HS-5 (cell line): ENCODE results near the gene RO60.

Experiments
- DNase-seq: peaks from one replicate; pipeline ENCODE4 v3.0.0-alpha.2; 2012; ENCODE audit warnings: low read depth

RO60 gene

DNA sequence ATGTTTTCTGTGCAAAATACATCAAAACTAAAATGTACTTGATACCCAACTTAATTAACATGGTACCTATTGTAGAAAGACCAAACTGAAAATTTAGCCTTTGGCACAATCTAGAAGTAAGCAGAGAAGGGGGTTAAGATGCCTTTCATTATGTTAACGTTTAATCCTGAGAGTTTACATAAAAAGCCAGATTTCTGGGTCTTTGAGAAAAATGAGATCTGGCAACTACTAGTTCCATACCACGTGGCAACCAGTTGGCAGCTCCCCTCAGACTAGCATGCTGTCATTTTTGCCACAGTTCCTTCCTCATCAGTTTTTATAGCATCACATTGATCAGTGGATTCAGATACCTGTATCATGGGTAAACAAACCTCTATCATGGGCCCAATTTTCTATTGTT, 1.5 kb downstream of the RO60 start:
- DNase-seq, result no peak

DNA sequence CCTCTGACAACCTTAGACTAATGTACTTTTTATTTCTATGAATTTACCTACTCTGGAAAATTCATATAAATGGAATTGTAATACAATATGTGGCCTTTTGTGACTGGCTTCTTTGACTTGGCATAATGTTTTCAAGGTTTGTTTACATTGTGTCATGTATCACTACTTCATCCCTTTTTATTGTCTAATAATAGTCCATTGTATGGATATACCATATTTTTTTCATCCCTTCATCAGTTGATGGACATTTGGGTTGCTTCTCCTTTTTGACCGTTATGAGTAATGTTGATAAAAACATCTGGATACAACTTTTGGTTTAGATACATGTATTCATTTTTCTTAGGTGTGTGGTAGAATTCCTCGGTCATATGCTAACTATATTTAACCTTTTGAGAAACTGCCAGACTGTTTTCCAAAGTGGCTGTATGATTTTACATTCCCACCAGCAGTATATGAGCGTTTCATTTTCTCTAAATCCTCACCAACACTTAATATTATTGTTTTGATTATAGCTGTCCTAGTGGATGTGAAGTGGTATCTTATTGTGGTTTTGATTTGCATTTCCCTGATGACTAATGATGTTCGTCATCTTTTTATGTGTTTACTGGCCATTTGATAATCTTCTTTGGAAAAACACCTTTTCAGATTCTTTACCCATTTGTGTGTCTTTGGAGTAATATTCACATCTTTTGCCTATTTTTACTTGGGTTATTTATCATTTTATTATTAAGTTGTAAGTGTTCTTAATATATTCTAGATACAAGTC, 3.5 kb downstream of the RO60 start:
- DNase-seq, result no peak

DNA sequence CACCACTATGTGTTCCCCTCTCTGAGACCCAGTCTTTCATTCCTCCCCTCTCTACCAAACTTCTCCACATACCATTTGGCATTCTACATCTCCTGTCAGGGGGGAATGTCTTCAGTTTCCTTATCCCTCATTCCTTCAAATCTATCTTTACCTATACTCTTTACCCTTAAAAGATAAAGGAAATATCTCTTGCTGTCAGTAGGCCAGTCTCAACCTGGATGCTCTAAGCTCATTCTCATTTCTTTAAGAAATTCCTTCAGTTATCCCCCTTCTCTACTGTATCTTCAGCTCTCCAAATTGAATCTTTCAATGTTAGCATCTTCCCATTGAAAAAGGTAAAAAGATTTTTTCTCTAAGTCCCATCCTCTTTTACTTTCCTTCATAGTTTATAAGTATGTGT, 6.5 kb downstream of the RO60 start:
- no peak for DNase-seq

DNA sequence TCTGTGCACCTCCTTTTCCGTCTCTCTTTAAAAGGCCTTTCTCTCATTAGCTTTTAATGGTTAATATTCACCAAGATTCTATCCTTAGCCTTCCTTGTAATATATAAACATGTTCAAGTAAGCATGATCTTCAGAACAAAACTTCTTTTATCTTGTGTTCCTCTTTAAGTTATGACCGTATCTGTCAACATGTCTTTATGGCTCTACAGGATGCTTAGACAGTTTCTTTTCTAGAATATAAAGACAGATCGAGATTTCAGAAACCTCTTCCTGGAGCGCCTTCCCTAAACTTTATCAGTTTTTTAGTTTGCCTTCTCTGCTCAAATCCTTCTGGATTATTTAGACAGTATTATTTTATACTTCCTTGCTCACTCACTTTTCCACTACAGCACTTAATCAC, 7.2 kb downstream of the RO60 start:
- DNase-seq, result no peak

- no peak for DNase-seq
These were observed 8.6 kb downstream of the RO60 start for GRCh38 chr1:193068013-193068412.

GRCh38 chr1:193069748-193070385, 10.5 kb downstream of the RO60 start:
- no peak for DNase-seq

DNA sequence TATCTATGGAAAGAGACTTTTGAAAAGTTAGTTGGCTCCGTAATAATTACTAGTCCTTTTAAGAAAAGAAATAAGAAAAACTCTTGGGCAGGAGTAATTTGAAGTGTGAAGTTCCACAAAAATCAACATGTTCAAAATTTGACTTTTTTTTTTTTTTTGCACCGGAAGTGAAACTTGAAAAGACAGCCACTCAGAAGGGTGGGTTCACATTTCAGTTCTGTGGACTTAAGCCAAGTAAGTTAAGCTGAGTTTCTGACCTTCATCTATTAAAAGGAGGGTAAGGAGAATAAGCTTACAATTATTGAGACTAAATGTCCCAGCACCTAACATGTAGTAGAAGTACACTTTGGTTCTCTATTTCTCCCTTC, 11.0 kb downstream of the RO60 start:
- DNase-seq, result no peak

- no peak for DNase-seq
These were observed 11.5 kb downstream of the RO60 start for GRCh38 chr1:193070942-193071341.

GRCh38 chr1:193077991-193078390, 18.6 kb downstream of the RO60 start:
- no peak for DNase-seq

GRCh38 chr1:193079187-193079586, 19.8 kb downstream of the RO60 start:
- DNase-seq, result no peak

GRCh38 chr1:193083365-193084088, 24.1 kb downstream of the RO60 start:
- DNase-seq, result no peak

- DNase-seq, result no peak
These were observed 25.9 kb downstream of the RO60 start for GRCh38 chr1:193085263-193085662.

- DNase-seq, result no peak
These were observed 26.9 kb downstream of the RO60 start for GRCh38 chr1:193086342-193086741.

DNA sequence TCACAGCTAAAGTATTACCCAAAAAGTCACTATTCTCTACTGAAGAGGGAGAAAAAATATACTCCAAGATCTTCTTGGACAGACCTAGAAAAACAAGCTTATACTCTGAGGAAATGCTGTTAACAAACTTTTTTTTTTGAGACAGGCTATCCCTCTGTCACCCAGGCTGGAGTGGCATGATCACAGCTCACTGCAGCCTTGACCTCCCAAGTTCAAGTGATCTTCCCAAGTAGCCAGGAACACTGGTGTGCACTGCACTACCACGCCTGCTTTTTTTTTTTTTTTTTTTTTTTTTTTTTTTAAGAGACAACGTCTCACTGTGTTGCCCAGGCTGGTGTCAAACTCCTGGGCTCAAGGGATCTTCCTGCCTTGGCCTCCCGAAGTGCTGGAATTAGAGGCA, 28.5 kb downstream of the RO60 start:
- DNase-seq, result no peak

GRCh38 chr1:193090865-193091264, 31.5 kb downstream of the RO60 start:
- no peak for DNase-seq

GRCh38 chr1:193094112-193094511, 34.7 kb downstream of the RO60 start:
- DNase-seq, result no peak

DNA sequence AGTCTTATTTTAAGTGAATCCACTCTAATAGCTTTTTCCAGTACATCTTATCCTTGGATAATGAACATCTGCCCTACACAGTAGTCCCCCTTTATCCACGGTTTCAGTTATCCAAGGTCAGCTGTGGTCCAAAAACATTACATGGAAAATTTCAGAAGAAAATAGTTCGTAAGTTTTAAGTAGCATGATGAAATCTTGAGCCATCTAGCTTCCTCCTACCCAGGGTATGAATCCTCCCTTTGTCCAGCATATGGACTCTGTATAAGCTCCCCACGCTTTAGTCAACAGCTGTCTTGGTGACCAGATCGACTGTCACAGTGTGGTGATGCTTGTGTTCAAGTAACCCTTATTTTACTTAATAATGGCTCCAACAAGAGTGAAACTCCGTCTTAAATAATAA, 43.2 kb downstream of the RO60 start:
- no peak for DNase-seq

- no peak for DNase-seq
These were observed 44.5 kb downstream of the RO60 start for GRCh38 chr1:193103759-193104501.

GRCh38 chr1:193104502-193104906, 45.1 kb downstream of the RO60 start:
- DNase-seq, result no peak

DNA sequence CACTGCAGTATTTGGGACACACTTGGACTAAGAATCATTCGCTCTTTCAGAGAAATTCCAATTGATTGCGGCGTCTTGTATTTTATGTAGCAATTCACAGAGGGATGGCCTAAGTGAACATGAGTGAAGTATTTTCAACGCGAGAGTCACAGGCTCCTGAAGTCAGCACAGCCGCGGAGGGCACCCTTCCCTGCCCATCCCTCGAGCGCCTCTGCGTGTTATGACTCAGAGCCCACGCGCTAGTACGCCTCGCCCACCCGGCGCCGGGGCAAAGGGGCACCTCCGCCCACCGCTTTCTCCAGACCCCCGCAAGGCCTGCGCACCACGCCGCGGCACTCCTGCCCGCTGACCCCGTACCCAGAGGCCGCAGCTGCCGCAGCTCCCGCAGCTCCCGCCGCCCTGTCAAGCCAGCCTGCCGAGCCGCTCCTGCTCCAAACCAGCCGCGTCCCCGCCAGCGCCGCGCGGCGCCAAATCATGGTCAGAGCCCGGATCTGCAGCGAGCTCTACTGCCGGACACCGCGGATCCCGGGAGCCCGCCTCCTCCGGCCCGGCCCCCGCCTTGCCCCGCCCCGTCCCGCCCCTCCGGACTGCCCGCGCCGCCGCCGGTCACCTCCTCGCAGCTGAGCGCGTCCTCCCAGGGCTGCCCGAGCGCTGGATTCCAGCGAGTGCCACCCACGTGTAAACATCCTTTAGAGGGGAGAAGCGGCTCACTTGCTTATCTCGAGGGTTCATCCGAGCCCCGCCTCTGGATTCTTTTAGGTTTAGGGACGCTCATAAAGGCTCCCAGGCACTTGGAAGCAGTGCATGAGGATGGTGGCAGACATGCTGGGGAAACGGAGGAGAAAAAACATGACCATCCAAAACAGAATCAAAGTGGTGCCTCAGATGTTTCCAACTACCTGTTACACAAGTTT, 45.8 kb downstream of the RO60 start, which contains the start of gene GLRX2:
Gene GLRX2, minus strand, starts transcription at position 508 of the 914 bp plus-strand sequence. Its CDS starts 32 bp downstream, at position 476.
- DNase-seq, result no peak

GRCh38 chr1:193105821-193106177, 46.4 kb downstream of the RO60 start:
- DNase-seq, result no peak
